Measurements from ENCODE around the gene DNAH8. TPM values are rescaled to one million over a fixed set of nuclear protein-coding genes. Genes with fewer than 3 reads are reported as not detected.
"Not testable (repeated sequence)": the region's sequence is repeated elsewhere in the genome, so short reads cannot be mapped to it uniquely, and the experiment has no call there.

DNAH8 gene
- total RNA-seq, 2 experiments from 2014 or later, result 0.06 to 0.11 TPM

- ATAC-seq (ENCODE audit: low read depth), result no peak
- Mint-ChIP-seq H3K9me3 (no peaks in the 10 kb centered on the region), H3K27me3 (peaks cover 28% of the 10 kb centered on the region), H3K4me3 (no peak overlapping the region), H3K4me1 (no peaks in the 10 kb centered on the region), H3K27ac (no peak overlapping the region), H3K36me3 (no peaks in the 10 kb centered on the region)
- POLR2A ChIA-PET, result no interaction called here
- DNase-seq, result no peak
Measured at GRCh38 chr6:38775870-38776269, 60.8 kb downstream of the DNAH8 start.

- ATAC-seq (ENCODE audit: low read depth) (no peak), DNase-seq (no peak)
- H3K9me3 Mint-ChIP-seq, result no peaks in the 10 kb centered on the region
- no peak overlapping the region for H3K4me3 Mint-ChIP-seq
- H3K36me3 Mint-ChIP-seq, result no peaks in the 10 kb centered on the region
- POLR2A ChIA-PET, result no interaction called here
- H3K27me3 Mint-ChIP-seq, result peaks cover 28% of the 10 kb centered on the region
- no peak overlapping the region for H3K27ac Mint-ChIP-seq
- H3K4me1 Mint-ChIP-seq, result no peaks in the 10 kb centered on the region
Measured at GRCh38 chr6:38776515-38776914, 61.4 kb downstream of the DNAH8 start.

- POLR2A ChIA-PET, result no interaction called here
- Mint-ChIP-seq H3K27ac (no peak overlapping the region), H3K27me3 (peaks cover 39% of the 10 kb centered on the region), H3K4me1 (no peaks in the 10 kb centered on the region), H3K4me3 (no peak overlapping the region), H3K36me3 (no peaks in the 10 kb centered on the region), H3K9me3 (no peaks in the 10 kb centered on the region)
- ATAC-seq (ENCODE audit: low read depth) (no peak), DNase-seq (no peak)
Measured at GRCh38 chr6:38779310-38780062, 64.4 kb downstream of the DNAH8 start.

- DNase-seq, result no peak
- peaks cover 45% of the 10 kb centered on the region for H3K27me3 Mint-ChIP-seq
- no peaks in the 10 kb centered on the region for H3K9me3 Mint-ChIP-seq
- ATAC-seq (ENCODE audit: low read depth), result no peak
- no peak overlapping the region for H3K4me3 Mint-ChIP-seq
- H3K36me3 Mint-ChIP-seq, result no peaks in the 10 kb centered on the region
- H3K4me1 Mint-ChIP-seq, result no peaks in the 10 kb centered on the region
- POLR2A ChIA-PET, result no interaction called here
- H3K27ac Mint-ChIP-seq, result no peak overlapping the region
Measured at GRCh38 chr6:38782616-38783015, 67.5 kb downstream of the DNAH8 start.

- Mint-ChIP-seq H3K27ac (no peak overlapping the region), H3K27me3 (peaks cover 43% of the 10 kb centered on the region), H3K36me3 (no peaks in the 10 kb centered on the region), H3K9me3 (no peaks in the 10 kb centered on the region), H3K4me1 (no peaks in the 10 kb centered on the region), H3K4me3 (no peak overlapping the region)
- ATAC-seq (ENCODE audit: low read depth) (no peak), DNase-seq (no peak)
- POLR2A ChIA-PET, result no interaction called here
Measured at GRCh38 chr6:38783443-38784228, 68.5 kb downstream of the DNAH8 start.

GRCh38 chr6:38784506-38785235 is 69.6 kb downstream of the DNAH8 start:
- no peak overlapping the region for H3K4me3 Mint-ChIP-seq
- H3K27ac Mint-ChIP-seq, result no peak overlapping the region
- no peaks in the 10 kb centered on the region for H3K4me1 Mint-ChIP-seq
- H3K36me3 Mint-ChIP-seq, result no peaks in the 10 kb centered on the region
- H3K27me3 Mint-ChIP-seq, result peaks cover 42% of the 10 kb centered on the region
- ATAC-seq (ENCODE audit: low read depth) (no peak), DNase-seq (no peak)
- no peaks in the 10 kb centered on the region for H3K9me3 Mint-ChIP-seq
- POLR2A ChIA-PET, result no interaction called here

- H3K4me1 Mint-ChIP-seq, result no peaks in the 10 kb centered on the region
- no peak for DNase-seq
- POLR2A ChIA-PET, result no interaction called here
- H3K27ac Mint-ChIP-seq, result no peak overlapping the region
- H3K9me3 Mint-ChIP-seq, result no peaks in the 10 kb centered on the region
- no peaks in the 10 kb centered on the region for H3K36me3 Mint-ChIP-seq
- peaks cover 39% of the 10 kb centered on the region for H3K27me3 Mint-ChIP-seq
- ATAC-seq (ENCODE audit: low read depth), result no peak
- H3K4me3 Mint-ChIP-seq, result no peak overlapping the region
Measured at GRCh38 chr6:38786486-38786885, 71.4 kb downstream of the DNAH8 start.

GRCh38 chr6:38789256-38789655 is 74.1 kb downstream of the DNAH8 start:
- Mint-ChIP-seq H3K9me3 (no peaks in the 10 kb centered on the region), H3K36me3 (no peaks in the 10 kb centered on the region), H3K27me3 (peaks cover 39% of the 10 kb centered on the region), H3K4me1 (no peaks in the 10 kb centered on the region), H3K27ac (no peak overlapping the region), H3K4me3 (no peak overlapping the region)
- POLR2A ChIA-PET, result no interaction called here
- DNase-seq (no peak), ATAC-seq (ENCODE audit: low read depth) (no peak)

GRCh38 chr6:38792356-38792755 is 77.2 kb downstream of the DNAH8 start:
- no peaks in the 10 kb centered on the region for H3K4me1 Mint-ChIP-seq

GRCh38 chr6:38794682-38795081 is 79.6 kb downstream of the DNAH8 start:
- Mint-ChIP-seq H3K27me3 (peaks cover 42% of the 10 kb centered on the region), H3K27ac (no peak overlapping the region), H3K4me1 (no peaks in the 10 kb centered on the region), H3K4me3 (no peak overlapping the region), H3K36me3 (no peaks in the 10 kb centered on the region), H3K9me3 (no peaks in the 10 kb centered on the region)
- DNase-seq, result no peak
- no peak for ATAC-seq (ENCODE audit: low read depth)
- POLR2A ChIA-PET, result no interaction called here

More at GRCh38 chr6:38792356-38792755, 77.2 kb downstream of the DNAH8 start:
- no peak overlapping the region for H3K27ac Mint-ChIP-seq
- H3K36me3 Mint-ChIP-seq, result no peaks in the 10 kb centered on the region
- peaks cover 37% of the 10 kb centered on the region for H3K27me3 Mint-ChIP-seq
- ATAC-seq (ENCODE audit: low read depth) (no peak), DNase-seq (no peak)
- no peak overlapping the region for H3K4me3 Mint-ChIP-seq
- H3K9me3 Mint-ChIP-seq, result no peaks in the 10 kb centered on the region
- POLR2A ChIA-PET, result no interaction called here

GRCh38 chr6:38796006-38796405 is 80.9 kb downstream of the DNAH8 start:
- ATAC-seq (ENCODE audit: low read depth) (no peak), DNase-seq (no peak)
- no peaks in the 10 kb centered on the region for H3K36me3 Mint-ChIP-seq
- H3K9me3 Mint-ChIP-seq, result no peaks in the 10 kb centered on the region
- POLR2A ChIA-PET, result no interaction called here
- no peaks in the 10 kb centered on the region for H3K4me1 Mint-ChIP-seq
- H3K27me3 Mint-ChIP-seq, result peaks cover 53% of the 10 kb centered on the region
- H3K27ac Mint-ChIP-seq, result no peak overlapping the region
- H3K4me3 Mint-ChIP-seq, result no peak overlapping the region

- H3K27ac Mint-ChIP-seq; H3K4me3 Mint-ChIP-seq; H3K36me3 Mint-ChIP-seq; DNase-seq; H3K9me3 Mint-ChIP-seq; POLR2A ChIA-PET; ATAC-seq (ENCODE audit: low read depth); H3K4me1 Mint-ChIP-seq: not testable (repeated sequence)
- H3K27me3 Mint-ChIP-seq, result peaks cover 56% of the 10 kb centered on the region
Measured at GRCh38 chr6:38796437-38796836, 81.3 kb downstream of the DNAH8 start.

- Mint-ChIP-seq H3K36me3 (no peaks in the 10 kb centered on the region), H3K4me1 (no peaks in the 10 kb centered on the region), H3K27me3 (peaks cover 58% of the 10 kb centered on the region), H3K4me3 (no peak overlapping the region), H3K9me3 (no peaks in the 10 kb centered on the region), H3K27ac (no peak overlapping the region)
- ATAC-seq (ENCODE audit: low read depth), result no peak
- POLR2A ChIA-PET, result no interaction called here
- no peak for DNase-seq
Measured at GRCh38 chr6:38796850-38797249, 81.7 kb downstream of the DNAH8 start.

GRCh38 chr6:38797391-38797790 is 82.3 kb downstream of the DNAH8 start:
- H3K36me3 Mint-ChIP-seq, result no peaks in the 10 kb centered on the region
- DNase-seq, result no peak
- POLR2A ChIA-PET, result no interaction called here
- H3K4me1 Mint-ChIP-seq, result no peaks in the 10 kb centered on the region
- no peaks in the 10 kb centered on the region for H3K9me3 Mint-ChIP-seq
- H3K27ac Mint-ChIP-seq, result no peak overlapping the region
- peaks cover 55% of the 10 kb centered on the region for H3K27me3 Mint-ChIP-seq
- no peak for ATAC-seq (ENCODE audit: low read depth)
- H3K4me3 Mint-ChIP-seq, result no peak overlapping the region

Measured in activated naive CD8-positive, alpha-beta T cell treated with anti-CD3 and anti-CD28 coated beads, Interleukin-2, amount 10 ng/mL, durations not matched to agents 7 days and 5 days (primary cell).